Measurements from ENCODE around the gene SGCD.

DNA sequence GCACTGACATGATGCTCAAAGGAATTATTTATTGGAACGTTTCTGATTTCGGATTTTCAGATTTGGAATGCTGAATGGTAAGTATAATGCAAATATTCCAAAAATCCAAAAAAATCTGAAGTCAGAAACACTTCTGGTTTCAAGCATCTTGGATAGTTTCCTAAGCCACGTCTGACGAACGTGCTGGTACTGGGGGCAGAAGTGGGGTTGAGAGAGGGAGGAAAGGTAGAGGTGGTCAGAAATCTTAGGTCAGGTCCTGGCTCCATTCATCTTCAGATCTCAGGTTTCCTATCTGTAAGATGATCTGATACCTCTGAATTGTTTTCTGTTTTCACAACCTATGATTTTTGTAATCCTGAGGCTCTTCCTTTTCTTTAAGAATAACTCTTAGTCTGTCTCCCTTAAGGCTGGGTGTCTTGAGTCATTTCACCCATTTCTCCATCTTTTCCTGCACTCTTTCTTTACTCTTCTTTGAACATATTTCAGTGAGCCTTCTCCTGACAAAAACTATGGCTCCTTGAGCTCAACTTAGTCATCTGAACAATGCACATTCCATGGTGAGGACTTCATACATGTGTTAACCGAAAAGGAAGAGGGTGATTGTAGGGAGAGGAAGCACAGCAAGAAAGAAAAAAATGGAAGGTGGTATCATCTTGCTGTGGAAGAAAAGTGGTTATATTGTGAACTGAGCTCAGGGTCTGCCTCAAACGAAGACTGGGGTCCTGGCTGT, 3.3 kb downstream of the SGCD start:
- TF ChIP-seq ESRRG (CRISPR knock-in tag; IDR thresholded peaks at IDR 0.05) (no peak), ZFP3 (CRISPR knock-in tag; IDR thresholded peaks at IDR 0.05) (no peak), TCF4 (CRISPR knock-in tag; IDR thresholded peaks at IDR 0.05; ENCODE audit: borderline replicate concordance) (no peak), ZNF70 (CRISPR knock-in tag; IDR thresholded peaks at IDR 0.05) (no peak)
- TF ChIP-seq, protein P1, sequence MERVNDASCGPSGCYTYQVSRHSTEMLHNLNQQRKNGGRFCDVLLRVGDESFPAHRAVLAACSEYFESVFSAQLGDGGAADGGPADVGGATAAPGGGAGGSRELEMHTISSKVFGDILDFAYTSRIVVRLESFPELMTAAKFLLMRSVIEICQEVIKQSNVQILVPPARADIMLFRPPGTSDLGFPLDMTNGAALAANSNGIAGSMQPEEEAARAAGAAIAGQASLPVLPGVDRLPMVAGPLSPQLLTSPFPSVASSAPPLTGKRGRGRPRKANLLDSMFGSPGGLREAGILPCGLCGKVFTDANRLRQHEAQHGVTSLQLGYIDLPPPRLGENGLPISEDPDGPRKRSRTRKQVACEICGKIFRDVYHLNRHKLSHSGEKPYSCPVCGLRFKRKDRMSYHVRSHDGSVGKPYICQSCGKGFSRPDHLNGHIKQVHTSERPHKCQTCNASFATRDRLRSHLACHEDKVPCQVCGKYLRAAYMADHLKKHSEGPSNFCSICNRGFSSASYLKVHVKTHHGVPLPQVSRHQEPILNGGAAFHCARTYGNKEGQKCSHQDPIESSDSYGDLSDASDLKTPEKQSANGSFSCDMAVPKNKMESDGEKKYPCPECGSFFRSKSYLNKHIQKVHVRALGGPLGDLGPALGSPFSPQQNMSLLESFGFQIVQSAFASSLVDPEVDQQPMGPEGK (CRISPR knock-in tag; IDR thresholded peaks at IDR 0.05; ENCODE audit: borderline replicate concordance), result no peak
- TF ChIP-seq, protein P2, sequence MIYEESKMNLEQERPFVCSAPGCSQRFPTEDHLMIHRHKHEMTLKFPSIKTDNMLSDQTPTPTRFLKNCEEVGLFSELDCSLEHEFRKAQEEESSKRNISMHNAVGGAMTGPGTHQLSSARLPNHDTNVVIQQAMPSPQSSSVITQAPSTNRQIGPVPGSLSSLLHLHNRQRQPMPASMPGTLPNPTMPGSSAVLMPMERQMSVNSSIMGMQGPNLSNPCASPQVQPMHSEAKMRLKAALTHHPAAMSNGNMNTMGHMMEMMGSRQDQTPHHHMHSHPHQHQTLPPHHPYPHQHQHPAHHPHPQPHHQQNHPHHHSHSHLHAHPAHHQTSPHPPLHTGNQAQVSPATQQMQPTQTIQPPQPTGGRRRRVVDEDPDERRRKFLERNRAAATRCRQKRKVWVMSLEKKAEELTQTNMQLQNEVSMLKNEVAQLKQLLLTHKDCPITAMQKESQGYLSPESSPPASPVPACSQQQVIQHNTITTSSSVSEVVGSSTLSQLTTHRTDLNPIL (CRISPR knock-in tag; IDR thresholded peaks at IDR 0.05; ENCODE audit: low read depth), result no peak
